ENCODE data around the gene NOVA2. TPM values are rescaled to one million over a fixed set of nuclear protein-coding genes. Genes with fewer than 3 reads are reported as not detected.

NOVA2 gene
- total and polyA plus RNA-seq, 9 of the 15 experiments (the other 6 are each of a cell fraction or from before 2014, with no cell fraction given): not detected

DNA sequence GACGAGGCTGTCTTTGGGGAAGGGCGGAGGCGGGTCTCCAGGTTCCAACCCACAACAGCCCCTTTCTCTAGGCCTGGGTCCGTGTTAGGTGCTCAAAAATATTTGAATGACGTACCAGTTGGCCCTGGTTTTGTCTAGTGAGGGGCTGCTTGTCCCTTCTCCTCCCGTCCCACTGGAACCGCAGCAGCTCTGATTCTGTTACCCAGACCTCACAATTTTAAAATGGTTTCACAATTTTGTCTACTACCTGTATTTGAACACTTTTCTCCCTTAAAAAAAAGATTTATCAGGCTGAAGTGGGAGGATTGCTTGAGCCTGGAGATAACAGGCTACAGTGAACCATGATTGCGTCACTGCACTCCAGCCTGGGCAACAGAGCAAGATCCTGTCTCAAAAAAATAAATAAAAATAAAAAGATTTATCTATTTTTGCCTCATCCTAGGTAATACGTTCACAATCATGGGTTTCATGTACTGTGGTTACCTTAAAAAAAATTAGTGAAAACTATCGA, 86.4 kb downstream of the NOVA2 start (continued):
- no peak for TF ChIP-seq E4F1 (CRISPR knock-in tag; IDR thresholded peaks at IDR 0.05; ENCODE audit: borderline replicate concordance)
- TF ChIP-seq ADNP (tag; IDR thresholded peaks at IDR 0.05): peak; percentile 77; the same call in 1 of the 2 replicates
- peak; percentile 49 for TF ChIP-seq TCF3 (CRISPR knock-in tag; IDR thresholded peaks at IDR 0.05)
- peak; percentile 48; the same call in 1 of the 2 replicates for TF ChIP-seq FOSL1 (tag; conservative IDR thresholded peaks at IDR 0.05)
- peak; percentile 43; the same call in 1 of the 2 replicates for TF ChIP-seq NCOR1 (IDR thresholded peaks at IDR 0.05)
- TF ChIP-seq CBFA2T2 (conservative IDR thresholded peaks at IDR 0.05): peak; percentile 46
- TF ChIP-seq ZNF24 (IDR thresholded peaks at IDR 0.05): no peak
- peak; percentile 37; the same call in 1 of the 2 replicates for TF ChIP-seq ZNF384 (IDR thresholded peaks at IDR 0.05; ENCODE audit: low read depth, low read length)
- TF ChIP-seq ATF7 (IDR thresholded peaks at IDR 0.05): peak; percentile 90
- 0 out of 4 replicates have a peak, but pooled peaks of 1 of the 2 experiments have one; percentile 8 for TF ChIP-seq TEAD1 (CRISPR knock-in tag; IDR thresholded peaks at IDR 0.05)
- TF ChIP-seq EP300 (IDR thresholded peaks at IDR 0.05; ENCODE audit: low read length): peak; percentile 54; the same call in 1 of the 2 replicates
- TF ChIP-seq KLF16 (IDR thresholded peaks at IDR 0.05): peak; percentile 68; the same call in 1 of the 2 replicates
- peak; percentile 75 for TF ChIP-seq ARID1B (IDR thresholded peaks at IDR 0.05)
- peak; percentile 94 for TF ChIP-seq SMARCA5 (IDR thresholded peaks at IDR 0.05)
- TF ChIP-seq, protein P1, sequence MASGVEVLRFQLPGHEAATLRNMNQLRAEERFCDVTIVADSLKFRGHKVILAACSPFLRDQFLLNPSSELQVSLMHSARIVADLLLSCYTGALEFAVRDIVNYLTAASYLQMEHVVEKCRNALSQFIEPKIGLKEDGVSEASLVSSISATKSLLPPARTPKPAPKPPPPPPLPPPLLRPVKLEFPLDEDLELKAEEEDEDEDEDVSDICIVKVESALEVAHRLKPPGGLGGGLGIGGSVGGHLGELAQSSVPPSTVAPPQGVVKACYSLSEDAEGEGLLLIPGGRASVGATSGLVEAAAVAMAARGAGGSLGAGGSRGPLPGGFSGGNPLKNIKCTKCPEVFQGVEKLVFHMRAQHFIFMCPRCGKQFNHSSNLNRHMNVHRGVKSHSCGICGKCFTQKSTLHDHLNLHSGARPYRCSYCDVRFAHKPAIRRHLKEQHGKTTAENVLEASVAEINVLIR (CRISPR knock-in tag; IDR thresholded peaks at IDR 0.05): peak; percentile 37; the same call in 1 of the 2 replicates
- peak; percentile 88 for TF ChIP-seq CREM (IDR thresholded peaks at IDR 0.05; ENCODE audit: low read depth)
- TF ChIP-seq CBFA2T3 (IDR thresholded peaks at IDR 0.05): peak; percentile 73
- TF ChIP-seq SMARCA4 (IDR thresholded peaks at IDR 0.05): peak; percentile 64
- TF ChIP-seq, protein P2, sequence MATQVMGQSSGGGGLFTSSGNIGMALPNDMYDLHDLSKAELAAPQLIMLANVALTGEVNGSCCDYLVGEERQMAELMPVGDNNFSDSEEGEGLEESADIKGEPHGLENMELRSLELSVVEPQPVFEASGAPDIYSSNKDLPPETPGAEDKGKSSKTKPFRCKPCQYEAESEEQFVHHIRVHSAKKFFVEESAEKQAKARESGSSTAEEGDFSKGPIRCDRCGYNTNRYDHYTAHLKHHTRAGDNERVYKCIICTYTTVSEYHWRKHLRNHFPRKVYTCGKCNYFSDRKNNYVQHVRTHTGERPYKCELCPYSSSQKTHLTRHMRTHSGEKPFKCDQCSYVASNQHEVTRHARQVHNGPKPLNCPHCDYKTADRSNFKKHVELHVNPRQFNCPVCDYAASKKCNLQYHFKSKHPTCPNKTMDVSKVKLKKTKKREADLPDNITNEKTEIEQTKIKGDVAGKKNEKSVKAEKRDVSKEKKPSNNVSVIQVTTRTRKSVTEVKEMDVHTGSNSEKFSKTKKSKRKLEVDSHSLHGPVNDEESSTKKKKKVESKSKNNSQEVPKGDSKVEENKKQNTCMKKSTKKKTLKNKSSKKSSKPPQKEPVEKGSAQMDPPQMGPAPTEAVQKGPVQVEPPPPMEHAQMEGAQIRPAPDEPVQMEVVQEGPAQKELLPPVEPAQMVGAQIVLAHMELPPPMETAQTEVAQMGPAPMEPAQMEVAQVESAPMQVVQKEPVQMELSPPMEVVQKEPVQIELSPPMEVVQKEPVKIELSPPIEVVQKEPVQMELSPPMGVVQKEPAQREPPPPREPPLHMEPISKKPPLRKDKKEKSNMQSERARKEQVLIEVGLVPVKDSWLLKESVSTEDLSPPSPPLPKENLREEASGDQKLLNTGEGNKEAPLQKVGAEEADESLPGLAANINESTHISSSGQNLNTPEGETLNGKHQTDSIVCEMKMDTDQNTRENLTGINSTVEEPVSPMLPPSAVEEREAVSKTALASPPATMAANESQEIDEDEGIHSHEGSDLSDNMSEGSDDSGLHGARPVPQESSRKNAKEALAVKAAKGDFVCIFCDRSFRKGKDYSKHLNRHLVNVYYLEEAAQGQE (IDR thresholded peaks at IDR 0.05; ENCODE audit: borderline replicate concordance): peak; percentile 45; the same call in 1 of the 2 replicates
- TF ChIP-seq, protein P2 (CRISPR knock-in tag; IDR thresholded peaks at IDR 0.05; ENCODE audit: low read depth): no peak
